ELF-1 (cell line): Measurements from ENCODE around the gene ZBTB6.
A peak's percentile ranks its signal among the peaks of the same experiment; 100 is the strongest.

Source experiments
- DNase-seq: peaks from one replicate; pipeline ENCODE4 v3.0.0-alpha.2; 2016; ENCODE audit warnings: low read depth, low spot score

The ZBTB6 gene

GRCh38 chr9:122912964-122913673 is at the start of gene ZBTB6:
ZBTB6 (minus strand) TSS chr9:122913323; CDS start chr9:122912072, 1,251 bp downstream.
- DNase-seq: peak; percentile 90

GRCh38 chr9:122961139-122961538 is 48.0 kb upstream of the ZBTB6 start:
- DNase-seq: no peak

- DNase-seq: no peak
Measured at GRCh38 chr9:122955961-122956360, 42.8 kb upstream of the ZBTB6 start.

GRCh38 chr9:122954253-122954691 is 41.1 kb upstream of the ZBTB6 start:
- no peak for DNase-seq

GRCh38 chr9:122951056-122951455 is 37.9 kb upstream of the ZBTB6 start:
- DNase-seq: no peak

GRCh38 chr9:122950263-122950662 is 37.1 kb upstream of the ZBTB6 start:
- no peak for DNase-seq

GRCh38 chr9:122949696-122950095 is 36.6 kb upstream of the ZBTB6 start:
- DNase-seq: no peak

- DNase-seq: no peak
Measured at GRCh38 chr9:122948313-122948712, 35.2 kb upstream of the ZBTB6 start.

GRCh38 chr9:122946461-122947005 is 33.4 kb upstream of the ZBTB6 start:
- DNase-seq: no peak

- no peak for DNase-seq
Measured at GRCh38 chr9:122944960-122945888, 32.1 kb upstream of the ZBTB6 start.

- DNase-seq: no peak
Measured at GRCh38 chr9:122941582-122942234, 28.6 kb upstream of the ZBTB6 start.

- peak; percentile 99 for DNase-seq
Measured at GRCh38 chr9:122940749-122941581, 27.8 kb upstream of the ZBTB6 start, which contains the start of gene RABGAP1. RABGAP1 (plus strand) TSS chr9:122941020; CDS start chr9:122957060, 16,040 bp downstream.

GRCh38 chr9:122940454-122940748 is 27.3 kb upstream of the ZBTB6 start:
- DNase-seq: no peak

GRCh38 chr9:122939601-122940000 is 26.5 kb upstream of the ZBTB6 start:
- DNase-seq: no peak

GRCh38 chr9:122936883-122937282 is 23.8 kb upstream of the ZBTB6 start:
- no peak for DNase-seq

GRCh38 chr9:122936464-122936863 is 23.3 kb upstream of the ZBTB6 start:
- no peak for DNase-seq

- DNase-seq: peak; percentile 96
Measured at GRCh38 chr9:122931226-122932121, 18.4 kb upstream of the ZBTB6 start, which contains the start of gene ZBTB26. ZBTB26 (minus strand) TSS chr9:122931512; CDS start chr9:122919934, 11,578 bp downstream.

GRCh38 chr9:122930541-122931225 is 17.6 kb upstream of the ZBTB6 start:
- no peak for DNase-seq

GRCh38 chr9:122929796-122930354 is 16.8 kb upstream of the ZBTB6 start:
- no peak for DNase-seq
